ENCODE results near the gene DHX32. TPM values are rescaled to one million over a fixed set of nuclear protein-coding genes. Genes with fewer than 3 reads are reported as not detected.

DHX32 gene
- polyA plus RNA-seq, 1 of the 3 experiments (the other 2 are of a cell fraction), result 16.8 TPM

GRCh38 chr10:125797424-125797823, 83.7 kb downstream of the DHX32 start:
- peaks cover 11 to 70% of the 10 kb centered on the region in 2 experiments for H3K36me3 ChIP-seq (replicated peaks in 1 of 2; ENCODE audit: control insufficient read depth in 1 of 2, insufficient read depth in 2 of 2, low read length in 1 of 2)
- no peaks in the 10 kb centered on the region for H3K4me1 ChIP-seq (ENCODE audit: control insufficient read depth in 1 of 2, insufficient read depth in 2 of 2, low read depth in 1 of 2, low read length in 1 of 2)
- POLR2A ChIA-PET, result no interaction called here
- H3K4me2 ChIP-seq, result no peak overlapping the region
- no peaks in the 10 kb centered on the region for H4K20me1 ChIP-seq (ENCODE audit: insufficient read depth)
- CTCF ChIA-PET, result interaction anchor here (1.0 kb wide), 1 partner anchor 29 kb away, joined by 3 read pairs; no protein-coding TSS in a partner anchor
- H3K79me2 ChIP-seq (ENCODE audit: insufficient read depth), result no peaks in the 10 kb centered on the region
- H3K27ac ChIP-seq (ENCODE audit: low read depth in 2 of 2, low read length in 1 of 2), result no peak overlapping the region
- H3K9ac ChIP-seq, result no peak overlapping the region
- H2AFZ ChIP-seq (ENCODE audit: low read depth), result no peak overlapping the region
- 90% methylated on average over 8 of the region's 8 CpGs for WGBS (ENCODE audit: low lambda C conversion rate)
- no peaks in the 10 kb centered on the region for H3K27me3 ChIP-seq (ENCODE audit: insufficient read depth)
- no peak overlapping the region for H3K4me3 ChIP-seq (ENCODE audit: low read depth in 2 of 2, low read length in 1 of 2)
- no peak for DNase-seq
- no peaks in the 10 kb centered on the region for H3K9me3 ChIP-seq
- no peaks in the 10 kb centered on the region for H3K9me2 ChIP-seq
- no peaks in the 10 kb centered on the region for H3F3A ChIP-seq (replicated peaks; ENCODE audit: insufficient read depth)
- TF ChIP-seq POLR2AphosphoS5 (IDR thresholded peaks at IDR 0.05; ENCODE audit: low read depth, low read length), result no peak
- no peak for TF ChIP-seq EP300 (IDR thresholded peaks at IDR 0.05; ENCODE audit: borderline replicate concordance in 1 of 2, low read depth in 1 of 2, low read length in 1 of 2)
- TF ChIP-seq ZBTB33 (IDR thresholded peaks at IDR 0.05; ENCODE audit: borderline replicate concordance, low read depth), result no peak
- TF ChIP-seq JUND (IDR thresholded peaks at IDR 0.05), result no peak
- TF ChIP-seq TCF12 (IDR thresholded peaks at IDR 0.05), result no peak
- no peak for TF ChIP-seq NRF1 (IDR thresholded peaks at IDR 0.05; ENCODE audit: low read depth, low read length)
- TF ChIP-seq TEAD4 (IDR thresholded peaks at IDR 0.05; ENCODE audit: borderline replicate concordance, insufficient read depth), result no peak
- no peak for TF ChIP-seq FOSL2 (IDR thresholded peaks at IDR 0.05; ENCODE audit: borderline replicate concordance, low read depth)
- no peak for TF ChIP-seq MAX (IDR thresholded peaks at IDR 0.05; ENCODE audit: low read depth)
- no peak for TF ChIP-seq MEF2A (IDR thresholded peaks at IDR 0.05; ENCODE audit: borderline replicate concordance, low read depth)
- TF ChIP-seq GABPA (IDR thresholded peaks at IDR 0.05; ENCODE audit: low read depth), result no peak
- TF ChIP-seq SIN3A (IDR thresholded peaks at IDR 0.05; ENCODE audit: borderline replicate concordance, low read depth, low read length), result no peak
- no peak for TF ChIP-seq USF1 (IDR thresholded peaks at IDR 0.05; ENCODE audit: borderline replicate concordance, low read depth)
- TF ChIP-seq RAD21 (IDR thresholded peaks at IDR 0.05; ENCODE audit: low read length), result no peak
- TF ChIP-seq SMC3 (IDR thresholded peaks at IDR 0.05; ENCODE audit: low read depth, low read length), result no peak
- TF ChIP-seq RXRA (IDR thresholded peaks at IDR 0.05; ENCODE audit: borderline replicate concordance, low read depth), result no peak
- no peak for TF ChIP-seq TAF1 (IDR thresholded peaks at IDR 0.05; ENCODE audit: borderline replicate concordance, low read depth, low read length)
